ENCODE data around the gene ADAMTSL2.

DNA sequence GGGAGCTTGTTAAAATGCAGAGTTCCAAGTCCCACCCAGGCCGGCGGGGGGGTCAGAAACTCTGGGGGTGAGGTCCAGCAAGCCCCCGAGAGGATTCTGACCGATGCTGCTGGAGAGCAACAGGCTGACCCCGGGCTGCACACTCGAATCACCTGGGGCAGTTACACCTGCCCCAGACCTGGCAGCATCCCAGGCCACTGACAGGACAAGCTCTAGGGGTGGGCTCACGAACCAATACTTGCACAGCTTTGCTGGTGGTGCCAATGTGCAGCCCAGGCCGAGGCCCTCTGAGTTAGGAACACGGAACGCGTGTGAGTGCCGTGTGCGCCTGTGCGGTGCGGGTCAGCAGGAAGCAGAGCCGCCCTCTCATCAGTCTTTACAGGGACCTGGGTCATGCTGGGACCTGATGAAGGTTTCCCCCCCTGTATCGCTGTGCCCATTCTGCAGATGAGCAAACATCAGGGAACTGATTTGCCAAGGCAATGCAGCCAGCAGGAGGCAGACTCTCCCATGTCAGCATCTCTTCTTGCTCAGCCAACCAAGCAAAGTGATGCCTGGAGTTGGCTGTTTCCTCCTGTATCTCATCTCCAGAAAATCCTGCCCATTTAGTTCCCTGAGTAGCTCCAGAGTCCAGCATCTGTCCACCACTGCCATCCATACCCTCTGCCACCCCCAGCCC lies 58.4 kb downstream of the ADAMTSL2 start:
- TF ChIP-seq, protein P1, sequence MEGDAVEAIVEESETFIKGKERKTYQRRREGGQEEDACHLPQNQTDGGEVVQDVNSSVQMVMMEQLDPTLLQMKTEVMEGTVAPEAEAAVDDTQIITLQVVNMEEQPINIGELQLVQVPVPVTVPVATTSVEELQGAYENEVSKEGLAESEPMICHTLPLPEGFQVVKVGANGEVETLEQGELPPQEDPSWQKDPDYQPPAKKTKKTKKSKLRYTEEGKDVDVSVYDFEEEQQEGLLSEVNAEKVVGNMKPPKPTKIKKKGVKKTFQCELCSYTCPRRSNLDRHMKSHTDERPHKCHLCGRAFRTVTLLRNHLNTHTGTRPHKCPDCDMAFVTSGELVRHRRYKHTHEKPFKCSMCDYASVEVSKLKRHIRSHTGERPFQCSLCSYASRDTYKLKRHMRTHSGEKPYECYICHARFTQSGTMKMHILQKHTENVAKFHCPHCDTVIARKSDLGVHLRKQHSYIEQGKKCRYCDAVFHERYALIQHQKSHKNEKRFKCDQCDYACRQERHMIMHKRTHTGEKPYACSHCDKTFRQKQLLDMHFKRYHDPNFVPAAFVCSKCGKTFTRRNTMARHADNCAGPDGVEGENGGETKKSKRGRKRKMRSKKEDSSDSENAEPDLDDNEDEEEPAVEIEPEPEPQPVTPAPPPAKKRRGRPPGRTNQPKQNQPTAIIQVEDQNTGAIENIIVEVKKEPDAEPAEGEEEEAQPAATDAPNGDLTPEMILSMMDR (conservative IDR thresholded peaks at IDR 0.05 in 1 of 2, IDR thresholded peaks at IDR 0.05 in 1 of 2; ENCODE audit: low read depth in 1 of 2, low read length in 2 of 2): peak in 1 of 2 donors; percentile 26
- no peak for TF ChIP-seq EZH2 (IDR thresholded peaks at IDR 0.05; ENCODE audit: low read length, missing control alignments)
